ENCODE data around the gene KRTAP9-8.
"Not testable (repeated sequence)": the region's sequence is repeated elsewhere in the genome, so short reads cannot be mapped to it uniquely, and the experiment has no call there.

The KRTAP9-8 gene, protein sequence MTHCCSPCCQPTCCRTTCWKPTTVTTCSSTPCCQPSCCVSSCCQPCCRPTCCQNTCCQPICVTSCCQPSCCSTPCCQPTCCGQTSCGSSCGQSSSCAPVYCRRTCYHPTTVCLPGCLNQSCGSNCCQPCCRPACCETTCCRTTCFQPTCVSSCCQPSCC

DNA sequence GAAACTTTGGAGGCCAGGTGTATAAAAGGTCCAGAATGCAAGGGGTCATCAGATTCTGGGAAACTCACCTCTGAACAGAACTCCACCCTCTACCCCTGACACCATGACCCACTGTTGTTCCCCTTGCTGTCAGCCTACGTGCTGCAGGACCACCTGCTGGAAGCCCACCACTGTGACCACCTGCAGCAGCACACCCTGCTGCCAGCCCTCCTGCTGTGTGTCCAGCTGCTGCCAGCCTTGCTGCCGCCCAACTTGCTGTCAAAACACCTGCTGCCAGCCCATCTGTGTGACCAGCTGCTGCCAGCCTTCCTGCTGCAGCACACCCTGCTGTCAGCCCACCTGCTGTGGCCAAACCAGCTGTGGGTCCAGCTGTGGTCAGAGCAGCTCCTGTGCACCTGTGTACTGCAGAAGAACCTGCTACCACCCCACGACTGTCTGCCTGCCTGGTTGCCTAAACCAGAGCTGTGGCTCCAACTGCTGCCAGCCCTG is at the start of gene KRTAP9-8:
KRTAP9-8 (plus strand) TSS at position 51 of the 489 bp plus-strand sequence; CDS start at position 104, 53 bp downstream.
- not testable (repeated sequence) for H3K27ac ChIP-seq, H3K4me3 ChIP-seq

DNA sequence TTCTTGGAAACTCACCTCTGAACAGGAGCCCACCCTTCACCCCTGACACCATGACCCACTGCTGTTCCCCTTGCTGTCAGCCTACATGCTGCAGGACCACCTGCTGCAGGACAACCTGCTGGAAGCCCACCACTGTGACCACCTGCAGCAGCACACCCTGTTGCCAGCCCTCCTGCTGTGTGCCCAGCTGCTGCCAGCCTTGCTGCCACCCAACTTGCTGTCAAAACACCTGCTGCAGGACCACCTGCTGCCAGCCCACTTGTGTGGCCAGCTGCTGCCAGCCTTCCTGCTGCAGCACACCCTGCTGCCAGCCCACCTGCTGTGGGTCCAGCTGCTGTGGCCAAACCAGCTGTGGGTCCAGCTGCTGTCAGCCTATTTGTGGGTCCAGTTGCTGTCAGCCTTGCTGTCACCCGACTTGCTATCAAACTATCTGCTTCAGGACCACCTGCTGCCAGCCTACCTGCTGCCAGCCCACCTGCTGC is 47.9 kb upstream of the KRTAP9-8 start, which contains the start of gene KRTAP9-1:
KRTAP9-1 (plus strand) TSS at position 51 of the 482 bp plus-strand sequence; CDS start at position 51, 0 bp downstream.
- not testable (repeated sequence) for H3K4me3 ChIP-seq, H3K27ac ChIP-seq

DNA sequence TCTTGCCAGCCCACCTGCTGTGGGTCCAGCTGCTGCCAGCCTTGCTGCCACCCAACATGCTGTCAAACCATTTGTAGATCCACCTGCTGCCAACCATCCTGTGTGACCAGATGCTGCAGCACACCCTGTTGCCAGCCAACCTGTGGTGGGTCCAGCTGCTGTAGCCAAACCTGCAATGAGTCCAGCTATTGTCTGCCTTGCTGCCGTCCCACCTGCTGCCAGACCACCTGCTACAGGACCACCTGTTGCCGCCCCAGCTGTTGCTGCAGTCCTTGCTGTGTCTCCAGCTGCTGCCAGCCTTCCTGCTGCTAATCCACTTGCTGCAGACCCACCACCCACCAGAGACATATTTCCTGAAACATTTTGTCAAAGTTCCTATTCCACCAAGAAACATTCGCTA is 47.5 kb upstream of the KRTAP9-8 start:
- Histone ChIP-seq H3K27ac (no peak overlapping the region), H3K4me3 (no peak overlapping the region)

DNA sequence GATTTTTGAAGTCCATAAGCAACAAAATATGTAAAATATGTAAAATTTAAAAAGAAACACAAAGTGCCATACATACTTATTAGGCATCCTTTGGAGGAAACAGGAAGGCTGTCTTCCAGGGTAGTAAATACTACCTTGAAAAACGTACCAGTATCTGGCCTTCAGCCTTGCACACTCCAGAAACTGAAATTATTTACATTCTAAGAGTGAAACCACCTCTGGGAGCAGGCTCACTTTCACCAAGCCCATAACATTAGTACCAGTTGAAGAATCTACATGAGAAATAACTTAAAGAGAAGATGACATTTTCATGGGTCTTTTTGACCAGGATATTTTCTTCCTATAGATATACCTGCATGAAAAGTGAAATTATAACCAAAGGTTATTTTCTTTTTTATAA is 41.7 kb upstream of the KRTAP9-8 start:
- H3K27ac ChIP-seq, result no peak overlapping the region
- H3K4me3 ChIP-seq, result no peak overlapping the region

DNA sequence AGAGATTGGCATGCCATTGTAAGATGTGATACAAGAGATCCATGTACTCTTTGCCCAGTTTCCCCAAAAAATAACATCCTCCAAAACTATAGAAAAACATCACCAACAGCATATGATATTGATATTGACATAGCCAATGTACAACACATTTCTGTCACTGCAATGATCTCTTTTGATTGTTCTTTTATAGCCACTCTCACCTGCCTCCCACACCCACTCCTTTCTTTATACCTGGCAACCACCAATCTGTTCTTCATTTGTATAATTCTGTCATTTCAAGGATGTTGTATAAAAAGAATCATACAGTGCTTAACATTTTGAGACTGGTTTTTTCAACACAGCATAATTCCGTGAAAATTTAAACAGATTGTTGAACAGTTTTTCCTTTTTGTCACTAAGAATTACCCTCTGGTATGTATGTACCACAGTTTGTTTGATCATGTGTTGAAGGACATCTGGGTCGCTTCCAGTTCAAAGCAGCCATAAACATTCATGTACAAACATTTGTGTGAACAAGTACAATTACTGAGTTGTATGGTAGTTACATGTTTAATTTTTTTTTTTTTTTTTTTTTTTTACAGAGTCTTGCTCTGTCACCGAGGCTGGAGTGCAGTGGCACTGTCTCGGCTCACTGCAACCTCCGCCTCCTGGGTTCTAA is 38.2 kb upstream of the KRTAP9-8 start:
- Histone ChIP-seq H3K4me3 (no peak overlapping the region), H3K27ac (no peak overlapping the region)

DNA sequence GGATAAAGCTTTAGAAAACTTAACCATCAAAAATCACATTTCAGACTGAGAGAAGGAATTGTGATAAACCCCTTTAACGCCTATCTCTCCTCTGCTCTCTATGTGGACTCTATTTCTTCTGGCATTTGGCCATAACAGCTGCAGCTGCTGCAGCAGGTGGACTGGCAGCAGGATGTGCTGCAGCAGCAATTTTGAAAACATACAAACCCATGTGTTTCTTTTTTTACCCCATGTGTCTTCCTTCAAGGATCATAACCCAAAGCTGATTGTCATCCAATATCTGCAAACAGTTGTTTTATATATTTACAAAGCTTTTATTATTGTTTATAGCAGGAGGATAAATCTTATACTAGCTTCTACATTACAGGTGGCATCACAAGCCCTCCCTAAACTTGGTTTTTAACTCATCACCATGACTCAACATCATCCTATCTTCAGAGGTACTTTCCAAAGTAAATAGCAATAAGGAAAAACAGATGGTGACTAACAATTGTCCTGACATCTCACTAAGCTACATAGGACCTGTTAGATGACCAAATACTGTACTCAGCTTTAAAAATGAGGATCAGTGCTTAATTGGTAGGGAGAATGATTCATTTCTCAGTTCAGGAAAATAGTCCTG is 25.8 kb upstream of the KRTAP9-8 start:
- Histone ChIP-seq H3K4me3 (no peak overlapping the region), H3K27ac (no peak overlapping the region)

DNA sequence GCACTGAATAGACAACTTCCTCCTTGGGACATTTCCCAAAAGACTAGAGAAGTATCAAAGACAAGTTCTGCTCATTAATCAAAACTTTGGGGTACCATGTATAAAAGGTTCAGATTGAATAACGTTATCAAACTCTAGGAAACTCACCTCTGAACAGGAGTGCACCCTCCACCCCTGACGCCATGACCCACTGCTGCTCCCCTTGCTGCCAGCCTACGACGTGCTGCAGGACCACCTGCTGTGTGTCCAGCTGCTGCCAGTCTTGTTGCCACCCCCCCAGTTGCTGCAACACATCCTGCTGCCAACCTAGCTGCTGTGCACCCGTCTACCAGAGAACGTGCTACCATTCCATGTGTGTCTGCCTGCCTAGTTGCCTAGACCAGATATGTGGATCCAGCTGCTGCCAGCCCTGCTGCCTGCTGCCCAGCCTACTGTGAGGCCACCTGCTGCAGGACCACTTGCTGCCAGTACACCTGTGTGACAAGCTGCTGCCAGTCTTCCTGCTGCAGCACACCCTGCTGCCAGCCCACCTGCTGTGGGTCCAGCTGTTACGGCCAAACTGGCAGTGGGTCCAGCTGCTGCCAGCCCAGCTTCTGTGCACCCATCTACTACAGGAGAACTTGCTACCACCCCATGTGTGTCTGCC is 25.2 kb upstream of the KRTAP9-8 start:
- Histone ChIP-seq H3K27ac (no peak overlapping the region), H3K4me3 (no peak overlapping the region)

DNA sequence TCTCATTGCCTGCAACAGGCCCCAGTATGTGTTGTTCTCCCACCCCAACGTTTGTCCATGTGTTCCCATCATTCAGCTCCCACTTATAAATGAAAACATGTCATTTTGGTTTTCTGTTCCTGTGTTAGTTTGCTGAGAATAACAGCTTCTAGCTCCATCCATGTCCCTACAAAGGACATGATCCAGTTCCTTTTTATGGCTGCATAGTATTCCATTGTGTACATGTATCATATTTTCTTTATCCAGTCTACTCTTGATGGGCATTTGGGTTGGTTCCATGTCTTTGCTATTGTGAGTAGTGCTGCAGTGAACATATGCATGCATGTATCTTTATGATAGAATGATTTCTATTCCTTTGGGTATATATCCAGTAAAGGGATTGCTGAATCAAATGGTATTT is 22.1 kb upstream of the KRTAP9-8 start:
- no peak overlapping the region for H3K4me3 ChIP-seq
- no peak overlapping the region for H3K27ac ChIP-seq

DNA sequence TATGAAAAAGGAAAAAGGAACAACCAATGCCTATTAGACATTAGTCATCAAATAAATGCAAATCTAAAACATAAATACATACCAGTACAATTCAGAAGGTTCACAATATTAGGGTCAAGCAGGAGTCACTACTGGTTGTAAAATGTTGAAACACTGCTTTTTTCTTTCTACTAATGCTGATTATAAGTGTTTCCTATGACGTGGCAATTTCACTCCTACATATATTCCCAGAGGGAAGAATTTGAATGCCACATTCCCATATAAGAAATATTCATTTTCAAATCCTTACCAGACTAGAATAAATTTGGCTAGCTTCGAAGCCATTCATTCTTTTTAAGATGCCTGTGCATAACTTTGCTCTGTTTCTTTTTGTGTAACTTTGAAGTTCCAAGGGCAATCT is 14.0 kb upstream of the KRTAP9-8 start:
- Histone ChIP-seq H3K4me3 (no peak overlapping the region), H3K27ac (no peak overlapping the region)

DNA sequence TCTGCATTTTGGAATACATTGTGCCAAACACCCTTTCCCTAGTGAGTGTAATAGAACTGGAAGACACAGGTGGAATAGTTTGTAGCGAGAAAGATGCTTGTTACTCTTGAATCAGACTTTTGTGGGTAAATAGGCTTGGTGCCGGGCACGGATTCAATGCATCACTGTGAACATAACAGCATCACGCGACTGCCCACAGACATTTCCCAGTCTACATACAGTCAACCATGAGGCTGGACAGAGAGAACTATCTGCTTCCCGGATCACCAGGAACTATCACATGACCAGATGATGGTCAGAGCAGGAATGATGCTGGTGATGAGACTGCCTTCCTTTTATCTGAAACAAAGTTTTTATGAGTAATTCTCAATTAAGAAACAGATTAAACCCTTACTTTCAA is 11.7 kb upstream of the KRTAP9-8 start:
- H3K4me3 ChIP-seq, result no peak overlapping the region
- no peak overlapping the region for H3K27ac ChIP-seq

DNA sequence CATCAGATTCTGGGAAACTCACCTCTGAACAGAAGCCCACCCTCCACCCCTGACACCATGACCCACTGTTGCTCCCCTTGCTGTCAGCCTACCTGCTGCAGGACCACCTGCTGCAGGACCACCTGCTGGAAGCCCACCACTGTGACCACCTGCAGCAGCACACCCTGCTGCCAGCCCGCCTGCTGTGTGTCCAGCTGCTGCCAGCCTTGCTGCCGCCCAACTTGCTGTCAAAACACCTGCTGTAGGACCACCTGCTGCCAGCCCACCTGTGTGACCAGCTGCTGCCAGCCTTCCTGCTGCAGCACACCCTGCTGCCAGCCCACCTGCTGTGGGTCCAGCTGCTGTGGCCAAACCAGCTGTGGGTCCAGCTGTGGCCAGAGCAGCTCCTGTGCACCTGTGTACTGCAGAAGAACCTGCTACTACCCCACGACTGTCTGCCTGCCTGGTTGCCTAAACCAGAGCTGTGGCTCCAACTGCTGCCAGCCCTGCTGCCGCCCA is 11.2 kb upstream of the KRTAP9-8 start, which contains the start of gene KRTAP9-2:
KRTAP9-2 (plus strand) TSS at position 51 of the 498 bp plus-strand sequence; CDS start at position 58, 7 bp downstream.
- H3K4me3 ChIP-seq, H3K27ac ChIP-seq: not testable (repeated sequence)

DNA sequence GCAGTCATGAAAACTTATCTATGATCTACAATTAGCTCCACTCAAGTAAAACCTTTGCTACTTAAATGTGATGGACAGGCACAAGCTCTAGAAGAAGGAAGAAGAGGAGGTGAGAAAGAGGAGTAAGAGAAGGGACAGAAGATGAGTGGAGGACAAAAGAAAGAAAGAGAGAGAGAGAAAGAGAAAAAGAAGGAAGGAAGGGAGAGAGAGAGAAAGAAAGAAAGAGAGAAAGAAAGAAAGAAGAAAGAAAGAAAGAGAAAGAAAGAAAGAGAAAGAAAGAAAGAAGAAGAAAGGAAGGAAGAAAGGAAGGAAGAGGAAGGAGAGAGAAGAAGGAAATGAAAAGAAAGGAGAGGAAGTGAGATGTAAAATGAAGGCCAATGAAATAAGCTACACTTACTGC is 7.7 kb upstream of the KRTAP9-8 start:
- no peak overlapping the region for H3K4me3 ChIP-seq
- H3K27ac ChIP-seq, result no peak overlapping the region

DNA sequence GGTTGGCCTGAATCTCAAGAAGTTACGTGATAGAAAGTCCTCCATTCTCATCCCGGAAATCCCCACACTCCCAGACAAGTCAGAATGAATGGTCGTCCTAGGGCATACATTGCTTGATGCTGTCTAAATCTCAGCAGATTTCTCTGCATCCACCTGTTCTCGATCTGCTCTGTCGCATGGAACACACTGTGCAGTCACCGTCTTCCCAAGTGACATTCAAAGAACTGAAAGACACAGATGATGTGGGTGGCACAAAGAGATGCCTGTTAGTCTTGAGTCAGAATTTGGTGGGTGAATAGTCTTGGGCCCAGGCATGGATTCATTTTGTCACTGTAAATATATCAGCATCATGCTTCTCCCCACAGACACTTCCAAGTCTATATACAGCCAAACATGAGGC is 6.1 kb upstream of the KRTAP9-8 start:
- Histone ChIP-seq H3K27ac (no peak overlapping the region), H3K4me3 (no peak overlapping the region)

DNA sequence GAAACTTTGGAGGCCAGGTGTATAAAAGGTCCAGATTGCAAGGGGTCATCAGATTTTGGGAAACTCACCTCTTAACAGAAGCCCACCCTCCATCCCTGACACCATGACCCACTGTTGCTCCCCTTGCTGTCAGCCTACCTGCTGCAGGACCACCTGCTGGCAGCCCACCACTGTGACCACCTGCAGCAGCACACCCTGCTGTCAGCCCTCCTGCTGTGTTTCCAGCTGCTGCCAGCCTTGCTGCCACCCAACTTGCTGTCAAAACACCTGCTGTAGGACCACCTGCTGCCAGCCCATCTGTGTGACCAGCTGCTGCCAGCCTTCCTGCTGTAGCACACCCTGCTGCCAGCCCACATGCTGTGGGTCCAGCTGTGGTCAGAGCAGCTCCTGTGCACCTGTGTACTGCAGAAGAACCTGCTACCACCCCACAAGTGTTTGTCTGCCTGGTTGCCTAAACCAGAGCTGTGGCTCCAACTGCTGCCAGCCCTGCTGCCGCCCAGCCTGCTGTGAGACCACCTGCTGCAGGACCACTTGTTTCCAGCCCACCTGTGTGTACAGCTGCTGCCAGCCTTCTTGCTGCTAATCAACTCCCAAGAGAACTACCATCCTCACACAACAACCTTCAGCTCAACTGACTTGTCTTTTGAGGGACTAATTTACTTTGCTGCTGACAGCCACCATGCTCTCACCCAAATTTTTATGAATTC is 5.2 kb upstream of the KRTAP9-8 start, which contains the start of gene KRTAP9-3:
KRTAP9-3 (plus strand) TSS at position 51 of the 707 bp plus-strand sequence; CDS start at position 104, 53 bp downstream.
- not testable (repeated sequence) for H3K27ac ChIP-seq, H3K4me3 ChIP-seq

DNA sequence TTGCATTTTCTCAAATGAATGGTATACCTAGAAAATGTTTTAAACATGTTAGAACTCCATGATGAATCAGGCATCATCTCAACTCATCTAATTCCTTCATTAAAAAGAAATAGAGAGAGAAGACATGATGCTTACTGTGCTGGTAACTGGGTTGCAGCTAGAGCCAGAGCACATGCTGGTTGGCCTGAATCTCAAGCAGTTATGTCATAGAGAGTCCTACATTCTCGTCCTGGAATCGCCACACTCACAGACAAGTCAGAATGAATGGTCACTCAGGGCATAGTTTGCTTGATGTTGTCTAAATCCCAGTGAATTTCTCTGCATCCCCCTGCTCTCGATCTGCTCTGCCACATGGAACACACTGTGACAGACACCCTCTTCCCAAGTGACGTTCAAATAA is 683 bp upstream of the KRTAP9-8 start:
- H3K27ac ChIP-seq, H3K4me3 ChIP-seq: not testable (repeated sequence)

DNA sequence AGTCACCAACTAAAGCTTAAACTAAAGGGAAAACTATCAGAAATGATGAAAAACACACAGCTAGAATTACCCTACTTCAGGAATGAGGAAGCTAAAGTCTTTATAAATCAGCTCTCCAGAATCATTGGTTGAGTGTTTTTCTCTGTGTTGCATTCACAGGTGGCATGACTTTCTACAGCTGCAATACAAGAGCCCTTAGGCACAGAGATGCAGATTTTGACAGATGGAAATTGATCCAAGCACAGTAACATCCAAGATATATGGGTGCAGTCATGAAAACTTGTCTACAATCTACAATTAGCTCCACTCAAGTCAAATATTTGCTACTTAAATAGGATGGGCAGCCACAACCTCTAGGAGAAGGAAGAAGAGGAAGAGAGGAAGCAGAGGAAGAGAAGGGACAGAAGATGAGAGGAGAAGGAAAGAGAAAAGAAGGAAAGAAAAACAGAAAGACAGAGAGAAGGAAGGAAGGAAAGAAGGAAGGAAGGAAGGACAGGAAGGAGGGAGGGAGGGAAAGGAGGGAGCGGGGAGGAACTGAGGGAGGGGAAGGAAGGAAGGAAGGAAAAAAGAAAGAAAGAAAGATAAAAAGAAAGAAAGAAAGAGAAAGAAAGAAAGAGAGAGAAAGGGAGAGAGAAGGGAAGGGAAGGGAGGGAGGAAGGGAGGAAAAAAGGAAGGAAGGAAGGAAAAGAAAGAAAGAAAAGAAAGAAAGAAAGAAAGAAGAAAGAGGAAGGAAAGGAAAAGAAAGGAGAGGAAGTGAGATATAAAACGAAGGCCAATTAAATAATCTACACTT is 9.4 kb downstream of the KRTAP9-8 start:
- H3K27ac ChIP-seq, H3K4me3 ChIP-seq: not testable (repeated sequence)

DNA sequence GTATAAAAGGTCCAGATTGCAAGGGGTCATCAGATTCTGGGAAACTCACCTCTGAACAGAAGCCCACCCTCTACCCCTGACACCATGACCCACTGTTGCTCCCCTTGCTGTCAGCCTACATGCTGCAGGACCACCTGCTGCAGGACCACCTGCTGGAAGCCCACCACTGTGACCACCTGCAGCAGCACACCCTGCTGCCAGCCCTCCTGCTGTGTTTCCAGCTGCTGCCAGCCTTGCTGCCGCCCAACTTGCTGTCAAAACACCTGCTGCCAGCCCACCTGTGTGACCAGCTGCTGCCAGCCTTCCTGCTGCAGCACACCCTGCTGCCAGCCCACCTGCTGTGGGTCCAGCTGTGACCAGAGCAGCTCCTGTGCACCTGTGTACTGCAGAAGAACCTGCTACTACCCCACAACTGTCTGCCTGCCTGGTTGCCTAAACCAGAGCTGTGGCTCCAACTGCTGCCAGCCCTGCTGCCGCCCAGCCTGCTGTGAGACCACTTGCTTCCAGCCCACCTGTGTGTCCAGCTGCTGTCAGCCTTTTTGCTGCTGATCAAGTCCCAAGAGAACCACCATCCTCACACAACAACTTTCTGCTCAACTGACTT is 11.9 kb downstream of the KRTAP9-8 start, which contains the start of gene KRTAP9-4:
KRTAP9-4 (plus strand) TSS at position 51 of the 604 bp plus-strand sequence; CDS start at position 85, 34 bp downstream.
- not testable (repeated sequence) for H3K27ac ChIP-seq, H3K4me3 ChIP-seq

DNA sequence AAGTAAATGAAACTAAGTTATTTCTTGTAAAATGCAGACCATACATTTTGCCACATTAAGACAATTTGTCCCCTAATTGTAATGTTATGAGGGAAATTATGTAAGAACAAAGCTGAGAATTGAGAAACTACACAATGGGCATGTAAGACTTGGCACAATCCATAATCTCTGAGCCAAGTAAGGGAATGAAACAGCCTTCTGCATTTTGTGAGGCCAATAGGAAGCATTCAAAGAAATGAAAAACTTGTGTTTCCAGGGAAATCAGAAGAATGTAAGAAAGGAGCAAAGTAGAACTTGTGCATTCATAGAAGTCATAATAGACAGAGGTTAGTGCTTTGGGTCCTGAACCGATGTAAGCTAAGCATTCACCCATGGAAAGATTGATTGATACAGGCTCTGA is 13.5 kb downstream of the KRTAP9-8 start:
- Histone ChIP-seq H3K27ac (no peak overlapping the region), H3K4me3 (no peak overlapping the region)
